ENCODE results near the gene BHLHA15.
"Not testable (repeated sequence)": the region's sequence is repeated elsewhere in the genome, so short reads cannot be mapped to it uniquely, and the experiment has no call there.

Gene BHLHA15

GRCh38 chr7:98211676-98212531 lies 665 bp downstream of the BHLHA15 start:
- DNase-seq, result no peak

GRCh38 chr7:98212532-98213041 lies 1.3 kb downstream of the BHLHA15 start:
- DNase-seq, result no peak

- DNase-seq, result no peak
Measured at GRCh38 chr7:98213296-98213887, 2.2 kb downstream of the BHLHA15 start.

GRCh38 chr7:98213888-98214810 lies 2.9 kb downstream of the BHLHA15 start:
- no peak for DNase-seq

GRCh38 chr7:98214811-98215321 lies 3.6 kb downstream of the BHLHA15 start:
- DNase-seq, result no peak

GRCh38 chr7:98215561-98216495 lies 4.6 kb downstream of the BHLHA15 start:
- no peak for DNase-seq

GRCh38 chr7:98216941-98217622 lies 5.8 kb downstream of the BHLHA15 start:
- no peak for DNase-seq

GRCh38 chr7:98217623-98218582 lies 6.7 kb downstream of the BHLHA15 start:
- DNase-seq, result no peak

- DNase-seq, result not testable (repeated sequence)
Measured at GRCh38 chr7:98219382-98219781, 8.1 kb downstream of the BHLHA15 start.

GRCh38 chr7:98221611-98222532 lies 10.6 kb downstream of the BHLHA15 start:
- no peak for DNase-seq

- DNase-seq, result no peak
Measured at GRCh38 chr7:98222533-98223195, 11.4 kb downstream of the BHLHA15 start.

GRCh38 chr7:98223351-98223897 lies 12.2 kb downstream of the BHLHA15 start:
- no peak for DNase-seq

- no peak for DNase-seq
Measured at GRCh38 chr7:98223898-98224700, 12.9 kb downstream of the BHLHA15 start.

- no peak for DNase-seq
Measured at GRCh38 chr7:98224701-98225181, 13.5 kb downstream of the BHLHA15 start.

- DNase-seq, result no peak
Measured at GRCh38 chr7:98225913-98226614, 14.8 kb downstream of the BHLHA15 start.

- DNase-seq, result no peak
Measured at GRCh38 chr7:98227939-98228338, 16.7 kb downstream of the BHLHA15 start.
